Activated CD4-positive, alpha-beta T cell treated with anti-CD3 and anti-CD28 coated beads, Interleukin-2, amount 10 ng/mL, durations not matched to agents 24 days and 14 days (primary cell): ENCODE data around the gene MICAL3. TPM values are rescaled to one million over a fixed set of nuclear protein-coding genes. Genes with fewer than 3 reads are reported as not detected.
"Not testable (repeated sequence)": the region's sequence is repeated elsewhere in the genome, so short reads cannot be mapped to it uniquely, and the experiment has no call there.

Source experiments
- DNase-seq: peaks from one replicate; pipeline ENCODE4 v3.0.0; 2022
- H3K27ac Mint-ChIP-seq: one replicate; pipeline ENCODE4 v1.8.0; 2022; ENCODE audit warnings: mild to moderate bottlenecking, mixed read lengths
- H3K27me3 Mint-ChIP-seq: one replicate; pipeline ENCODE4 v1.8.0; 2022; ENCODE audit warnings: mixed read lengths
- H3K36me3 Mint-ChIP-seq: one replicate; pipeline ENCODE4 v1.8.0; 2022; ENCODE audit warnings: low read depth, mild to moderate bottlenecking, mixed read lengths
- H3K4me1 Mint-ChIP-seq: one replicate; pipeline ENCODE4 v1.8.0; 2021; ENCODE audit warnings: mixed read lengths
- H3K4me3 Mint-ChIP-seq: one replicate; pipeline ENCODE4 v1.8.0; 2022; ENCODE audit warnings: mild to moderate bottlenecking, moderate library complexity, mixed read lengths
- H3K9me3 Mint-ChIP-seq: one replicate; pipeline ENCODE4 v1.8.0; 2021; ENCODE audit warnings: mixed read lengths
- intact Hi-C: fragments of 100-400 bp; cut with micrococcal nuclease; formaldehyde crosslinking; loops from one replicate; pipeline ENCODE4 v1.15.1; 2023
- total RNA-seq: library from RNA; stranded (reverse); gene quantifications from 2 replicates; pipeline ENCODE4 v1.2.3, GENCODE V29; 2022

MICAL3 gene
- total RNA-seq, 1 donor from 2014 or later: 51.2 TPM

GRCh38 chr22:18066181-18066859 is 42.0 kb upstream of the MICAL3 start:
- intact Hi-C loops: no loop called here
- Mint-ChIP-seq H3K27me3 (peaks cover 49% of the 10 kb centered on the region), H3K4me1 (no peaks in the 10 kb centered on the region), H3K4me3 (no peak overlapping the region), H3K27ac (no peak overlapping the region), H3K36me3 (no peaks in the 10 kb centered on the region), H3K9me3 (no peaks in the 10 kb centered on the region)
- no peak for DNase-seq

DNA sequence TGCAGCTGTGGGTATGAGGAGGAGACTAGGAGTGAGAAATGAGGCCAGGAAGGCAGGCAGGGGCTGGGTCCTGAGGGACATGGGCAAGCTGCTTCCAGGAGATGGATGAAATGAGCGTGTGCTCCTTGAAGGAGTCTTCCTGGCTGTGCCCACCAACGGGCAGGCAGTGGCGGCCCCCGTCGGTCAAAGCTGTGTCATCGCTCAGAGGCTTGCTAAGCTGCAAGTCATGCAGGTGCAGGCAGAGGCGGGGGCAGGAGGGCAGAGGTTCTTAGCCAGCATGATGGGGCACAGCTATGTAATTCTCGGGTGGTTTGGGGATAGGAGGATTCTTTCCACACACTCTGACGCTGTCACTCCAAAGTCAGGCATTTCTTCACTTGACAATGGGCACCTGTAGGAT is 40.9 kb upstream of the MICAL3 start:
- Mint-ChIP-seq H3K4me3 (no peak overlapping the region), H3K27me3 (peaks cover 49% of the 10 kb centered on the region), H3K36me3 (no peaks in the 10 kb centered on the region), H3K27ac (no peak overlapping the region), H3K4me1 (no peaks in the 10 kb centered on the region), H3K9me3 (no peaks in the 10 kb centered on the region)
- intact Hi-C loops: no loop called here
- no peak for DNase-seq

GRCh38 chr22:18064636-18065035 is 40.3 kb upstream of the MICAL3 start:
- Mint-ChIP-seq H3K9me3 (no peaks in the 10 kb centered on the region), H3K36me3 (no peaks in the 10 kb centered on the region), H3K4me1 (no peaks in the 10 kb centered on the region), H3K27me3 (peaks cover 47% of the 10 kb centered on the region), H3K27ac (no peak overlapping the region), H3K4me3 (no peak overlapping the region)
- DNase-seq: no peak
- intact Hi-C loops: no loop called here

DNA sequence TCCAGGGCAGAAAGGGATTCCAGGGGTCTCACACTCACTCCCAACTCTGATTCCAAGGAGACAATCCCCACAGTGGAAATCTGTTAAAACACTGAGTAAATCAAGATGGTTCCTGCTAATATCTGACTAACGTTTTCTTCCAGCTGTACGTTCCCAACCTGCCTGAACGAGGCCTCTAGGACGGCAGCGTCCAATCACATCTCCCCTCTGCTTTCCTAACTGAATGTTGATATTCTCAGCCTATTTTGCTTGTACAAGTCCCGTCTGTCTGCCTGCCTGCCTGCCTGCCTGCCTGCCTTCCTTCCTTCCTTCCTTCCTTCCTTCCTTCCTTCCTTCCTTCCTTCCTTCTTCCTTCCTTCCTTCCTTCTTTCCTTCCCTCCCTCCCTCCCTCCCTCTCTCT is 39.4 kb upstream of the MICAL3 start:
- H3K27ac Mint-ChIP-seq, H3K36me3 Mint-ChIP-seq, intact Hi-C loops, DNase-seq, H3K9me3 Mint-ChIP-seq, H3K4me3 Mint-ChIP-seq, H3K4me1 Mint-ChIP-seq: not testable (repeated sequence)
- H3K27me3 Mint-ChIP-seq: peaks cover 41% of the 10 kb centered on the region

DNA sequence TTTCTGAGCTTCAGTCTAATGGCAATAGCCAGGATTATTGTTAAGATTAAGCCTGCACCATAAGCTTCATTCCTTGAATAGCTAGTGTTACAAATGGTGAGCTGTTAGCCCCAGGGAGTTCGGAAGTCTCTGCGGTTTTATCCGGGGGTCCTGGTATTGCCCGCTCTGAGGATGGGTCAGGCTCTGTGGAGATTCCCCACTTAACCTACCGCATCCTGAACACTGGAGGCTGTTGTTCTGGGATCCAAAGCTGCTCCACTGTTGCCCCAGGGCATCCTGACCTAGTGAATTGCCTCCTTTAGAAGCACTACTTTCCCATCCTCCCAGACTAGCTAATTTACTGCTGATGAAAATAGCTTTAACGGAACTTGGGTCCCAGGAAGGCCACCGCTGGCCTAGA is 38.9 kb upstream of the MICAL3 start:
- H3K4me3 Mint-ChIP-seq: no peak overlapping the region
- no peak for DNase-seq
- no peak overlapping the region for H3K27ac Mint-ChIP-seq
- H3K9me3 Mint-ChIP-seq: no peaks in the 10 kb centered on the region
- no peaks in the 10 kb centered on the region for H3K36me3 Mint-ChIP-seq
- no peaks in the 10 kb centered on the region for H3K4me1 Mint-ChIP-seq
- H3K27me3 Mint-ChIP-seq: peaks cover 39% of the 10 kb centered on the region
- intact Hi-C loops: no loop called here

- no peak overlapping the region for H3K27ac Mint-ChIP-seq
- peaks cover 41% of the 10 kb centered on the region for H3K27me3 Mint-ChIP-seq
Observed at GRCh38 chr22:18062421-18062820, 38.1 kb upstream of the MICAL3 start.

DNA sequence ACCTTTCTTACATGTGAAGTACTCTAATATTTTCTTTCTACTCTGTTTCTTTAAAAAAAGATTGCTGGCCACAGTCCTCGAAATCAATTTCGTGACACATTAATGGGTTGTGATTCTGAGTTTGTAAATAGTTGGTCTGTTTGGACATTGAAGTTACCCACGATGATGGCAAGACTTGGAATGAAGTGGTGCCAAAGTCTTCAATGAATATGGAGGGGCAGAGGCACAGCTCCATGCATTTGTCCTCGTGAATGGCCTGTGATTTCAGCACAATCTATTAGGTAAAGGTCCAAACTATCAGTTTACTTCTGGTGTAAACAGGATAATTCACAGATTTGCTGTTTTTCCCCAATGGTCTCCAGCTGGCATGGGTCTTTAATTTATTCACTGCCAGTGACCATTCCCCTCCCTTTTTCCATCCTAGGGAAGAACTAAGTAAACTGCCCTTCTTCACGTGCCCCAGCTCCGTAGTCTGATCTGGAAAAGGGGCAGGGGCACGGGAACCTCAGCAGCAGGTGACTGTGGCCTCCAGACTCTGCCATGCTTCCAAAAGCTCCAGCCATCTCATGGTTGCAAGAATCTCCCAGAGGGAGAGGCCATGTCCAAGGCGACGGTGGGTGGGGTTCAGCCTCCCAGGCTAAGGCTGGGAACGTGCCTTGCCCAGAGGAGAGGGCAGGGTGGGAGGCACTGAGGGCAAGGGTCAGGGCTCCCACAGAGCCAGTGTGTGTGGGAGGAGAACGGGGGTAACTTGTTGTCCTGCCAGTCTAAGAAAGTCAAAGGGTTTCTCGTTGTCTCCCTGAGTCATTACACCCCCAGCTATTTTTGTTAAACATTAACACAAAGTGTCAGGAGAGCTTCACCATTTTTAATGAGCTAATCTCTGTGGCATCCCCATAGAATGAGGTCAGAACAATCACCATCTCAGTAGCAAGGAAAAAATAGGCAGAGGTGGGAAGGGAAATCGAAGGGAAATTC is 36.6 kb upstream of the MICAL3 start:
- Mint-ChIP-seq H3K27ac (no peak overlapping the region), H3K4me3 (no peak overlapping the region), H3K36me3 (no peaks in the 10 kb centered on the region), H3K9me3 (no peaks in the 10 kb centered on the region), H3K4me1 (no peaks in the 10 kb centered on the region), H3K27me3 (peaks cover 30% of the 10 kb centered on the region)
- no peak for DNase-seq
- intact Hi-C loops: no loop called here

More at GRCh38 chr22:18062421-18062820, 38.1 kb upstream of the MICAL3 start:
- Mint-ChIP-seq H3K9me3 (no peaks in the 10 kb centered on the region), H3K36me3 (no peaks in the 10 kb centered on the region), H3K4me1 (no peaks in the 10 kb centered on the region), H3K4me3 (no peak overlapping the region)
- intact Hi-C loops: no loop called here
- no peak for DNase-seq

DNA sequence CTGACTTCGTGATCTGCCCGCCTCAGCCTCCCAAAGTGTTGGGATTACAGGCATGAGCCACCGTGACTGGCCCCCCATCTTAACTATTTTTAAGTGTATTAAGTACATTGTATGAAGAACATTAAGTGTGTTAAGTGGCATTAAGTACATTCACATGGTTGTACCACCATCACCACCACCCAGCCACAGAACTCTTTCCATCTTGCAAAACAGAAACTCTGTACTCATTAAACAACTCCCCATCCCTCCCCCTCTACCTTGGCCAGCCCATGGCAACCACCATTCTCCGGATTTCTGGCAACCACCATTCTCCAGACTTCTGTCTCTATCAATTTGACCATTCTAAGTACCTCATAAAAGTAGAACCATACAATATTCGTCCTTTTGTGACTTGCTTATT is 35.6 kb upstream of the MICAL3 start:
- peaks cover 21% of the 10 kb centered on the region for H3K27me3 Mint-ChIP-seq
- intact Hi-C loops: no loop called here
- H3K27ac Mint-ChIP-seq: no peak overlapping the region
- H3K9me3 Mint-ChIP-seq: no peaks in the 10 kb centered on the region
- no peaks in the 10 kb centered on the region for H3K4me1 Mint-ChIP-seq
- H3K36me3 Mint-ChIP-seq: no peaks in the 10 kb centered on the region
- DNase-seq: no peak
- H3K4me3 Mint-ChIP-seq: no peak overlapping the region

- Mint-ChIP-seq H3K4me3 (no peak overlapping the region), H3K36me3 (no peaks in the 10 kb centered on the region), H3K27ac (no peak overlapping the region), H3K27me3 (peaks cover 16% of the 10 kb centered on the region), H3K4me1 (no peaks in the 10 kb centered on the region), H3K9me3 (no peaks in the 10 kb centered on the region)
- intact Hi-C loops: no loop called here
- no peak for DNase-seq
Observed at GRCh38 chr22:18059473-18059872, 35.1 kb upstream of the MICAL3 start.

GRCh38 chr22:18059094-18059417 is 34.7 kb upstream of the MICAL3 start:
- Mint-ChIP-seq H3K4me3 (no peak overlapping the region), H3K4me1 (no peaks in the 10 kb centered on the region), H3K36me3 (no peaks in the 10 kb centered on the region), H3K9me3 (no peaks in the 10 kb centered on the region), H3K27ac (no peak overlapping the region), H3K27me3 (peaks cover 16% of the 10 kb centered on the region)
- intact Hi-C loops: no loop called here
- no peak for DNase-seq

DNA sequence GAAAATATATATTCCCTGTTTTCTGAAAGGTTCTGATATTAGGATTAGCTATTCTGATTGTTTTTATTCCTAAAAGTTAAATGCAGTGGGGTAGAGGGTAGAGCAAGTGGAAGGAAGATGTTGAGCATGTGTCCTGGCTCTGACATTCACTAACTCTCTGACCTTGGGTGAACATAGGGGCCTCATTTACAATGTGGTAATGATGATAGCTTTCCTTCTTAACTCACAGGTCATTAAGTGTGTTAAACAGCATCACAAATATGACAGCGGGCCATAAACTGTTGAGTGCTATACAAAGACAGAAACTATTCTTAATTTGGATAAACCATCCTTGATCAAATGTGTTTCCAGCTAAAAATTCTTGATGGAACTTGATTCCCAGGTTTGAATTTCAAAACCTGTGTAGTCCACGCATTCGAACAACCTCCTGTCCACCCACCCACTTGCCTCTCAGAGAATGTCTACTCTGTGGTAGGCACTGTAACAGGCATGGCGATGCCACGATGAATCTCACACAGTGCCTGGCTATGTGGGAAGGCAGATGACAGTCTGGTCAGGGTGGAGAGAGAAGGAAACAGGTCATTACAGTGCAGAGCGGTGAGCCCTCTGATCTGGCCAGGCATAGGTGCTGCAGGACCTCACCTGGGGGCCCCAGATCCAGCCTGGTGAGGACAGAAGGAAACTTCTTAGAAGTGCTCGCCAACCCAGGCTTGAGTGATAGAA is 34.2 kb upstream of the MICAL3 start:
- Mint-ChIP-seq H3K27me3 (peaks cover 14% of the 10 kb centered on the region), H3K4me1 (no peaks in the 10 kb centered on the region), H3K9me3 (no peaks in the 10 kb centered on the region), H3K4me3 (no peak overlapping the region), H3K36me3 (no peaks in the 10 kb centered on the region), H3K27ac (no peak overlapping the region)
- intact Hi-C loops: no loop called here
- no peak for DNase-seq

DNA sequence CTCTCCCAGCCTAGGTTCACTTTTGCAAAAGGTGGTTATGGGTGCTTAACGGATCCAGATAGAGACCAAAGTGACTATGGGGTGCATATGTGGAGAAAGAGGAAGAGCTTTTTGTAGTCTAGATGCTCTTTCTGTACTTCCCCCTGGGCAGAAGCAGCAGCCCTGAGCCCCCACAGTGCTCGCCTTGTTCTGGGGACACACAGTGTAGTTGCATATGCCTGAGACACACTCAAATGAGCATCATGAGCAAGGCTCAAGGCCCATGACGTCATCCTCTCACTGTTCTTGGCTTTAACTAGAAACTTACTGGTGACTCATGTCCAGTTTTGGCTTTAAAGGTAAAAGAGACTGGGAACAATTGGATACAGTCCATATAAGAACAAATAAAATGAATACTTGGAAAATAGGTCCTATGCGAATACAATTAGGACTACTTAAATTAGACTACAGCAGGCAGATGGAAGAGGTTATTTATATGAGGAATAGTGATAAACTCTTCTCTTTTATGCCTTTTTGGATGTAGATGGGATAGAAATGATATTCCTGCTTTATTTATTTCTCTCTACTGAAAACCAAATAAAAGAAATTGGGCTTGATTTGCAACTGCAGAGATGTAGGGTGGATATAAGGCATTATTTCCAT is 33.3 kb upstream of the MICAL3 start:
- H3K4me3 Mint-ChIP-seq: no peak overlapping the region
- no peaks in the 10 kb centered on the region for H3K4me1 Mint-ChIP-seq
- no peak overlapping the region for H3K27ac Mint-ChIP-seq
- peaks cover 14% of the 10 kb centered on the region for H3K27me3 Mint-ChIP-seq
- intact Hi-C loops: no loop called here
- DNase-seq: no peak
- no peaks in the 10 kb centered on the region for H3K36me3 Mint-ChIP-seq
- H3K9me3 Mint-ChIP-seq: no peaks in the 10 kb centered on the region

DNA sequence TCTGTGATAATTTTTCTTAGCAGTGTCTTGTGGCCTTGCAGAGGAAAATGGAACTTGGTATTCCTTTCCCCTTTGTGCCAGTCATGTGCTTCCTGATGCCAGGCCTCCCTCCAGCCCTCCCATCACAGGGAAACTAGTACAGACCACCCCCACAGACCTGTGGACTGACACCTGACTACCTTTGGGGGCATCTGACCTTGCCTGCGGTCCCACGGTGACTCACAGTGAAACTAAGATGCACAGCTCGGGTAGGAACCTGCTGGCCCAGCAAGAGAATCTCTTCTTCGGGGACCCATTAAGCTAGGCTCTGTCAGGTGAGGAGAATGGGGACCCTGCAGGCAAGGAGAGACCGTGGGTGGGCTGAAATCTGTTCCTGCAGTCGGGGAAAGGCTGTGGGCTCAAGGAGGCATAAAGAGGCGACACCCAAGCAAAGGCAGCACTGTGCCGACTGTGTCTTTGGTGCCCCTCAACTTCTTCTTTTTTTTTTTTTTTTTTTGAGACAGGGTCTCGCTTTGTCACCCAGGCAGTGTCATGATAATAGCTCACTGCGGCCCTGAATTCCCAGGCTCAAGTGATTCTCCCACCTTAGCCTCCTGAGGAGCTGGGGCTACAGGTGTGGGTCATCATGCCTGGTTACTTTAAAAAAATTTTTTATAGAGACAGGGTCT is 32.6 kb upstream of the MICAL3 start:
- Mint-ChIP-seq H3K27ac (no peak overlapping the region), H3K4me1 (peaks cover 2% of the 10 kb centered on the region), H3K27me3 (peaks cover 12% of the 10 kb centered on the region), H3K9me3 (no peaks in the 10 kb centered on the region), H3K4me3 (no peak overlapping the region), H3K36me3 (no peaks in the 10 kb centered on the region)
- intact Hi-C loops: no loop called here
- DNase-seq: no peak
